Naive thymus-derived CD8-positive, alpha-beta T cell (primary cell): ENCODE measurements around the gene ARHGAP22. TPM values are rescaled to one million over a fixed set of nuclear protein-coding genes. Genes with fewer than 3 reads are reported as not detected.
A peak's percentile ranks its signal among the peaks of the same experiment; 100 is the strongest.
"Not testable (repeated sequence)": the region's sequence is repeated elsewhere in the genome, so short reads cannot be mapped to it uniquely, and the experiment has no call there.

Experiments
- ATAC-seq, 2 donors: fragments of 150-1000 bp; cut with Tn5 transposase in 1 of 2; sonication (Bioruptor Pico), chemical (Tn5 transposase) in 1 of 2; 1 replicate in 1 of 2; 2 replicates in 1 of 2; pipeline ENCODE4 v1.10.0; 2021; ENCODE audit warnings: mild to moderate bottlenecking in 2 of 2, moderate library complexity in 2 of 2
- POLR2A ChIA-PET: fragments of 350-600 bp; sonication (Branson Sonifier 250); formaldehyde crosslinking; loops from one replicate; lab custom pipeline; 2021; ENCODE audit warnings: antibody characterized with exemption; lab: Charles Lee
- DNase-seq, 10 donors: peaks; one replicate each; pipeline versions ENCODE4 v3.0.0 to v3.0.0-alpha.2; 2020 to 2022
- H3K27ac Mint-ChIP-seq, 10 donors: one replicate each; pipeline ENCODE4 v1.8.0; 2020 to 2022; ENCODE audit warnings: mild to moderate bottlenecking in 10 of 10, mixed read lengths in 10 of 10, moderate library complexity in 4 of 10, inconsistent platforms in 1 of 10
- H3K27me3 Mint-ChIP-seq, 5 donors: one replicate each; pipeline ENCODE4 v1.8.0; 2021 to 2022; ENCODE audit warnings: mixed read lengths in 5 of 5
- H3K36me3 Mint-ChIP-seq, 3 donors: one replicate each; pipeline ENCODE4 v1.8.0; 2020 to 2022; ENCODE audit warnings: mixed read lengths in 3 of 3, mild to moderate bottlenecking in 2 of 3, inconsistent platforms in 1 of 3
- H3K4me1 Mint-ChIP-seq, 4 donors: one replicate each; pipeline ENCODE4 v1.8.0; 2021 to 2022; ENCODE audit warnings: mixed read lengths in 4 of 4
- H3K4me3 Mint-ChIP-seq, 10 donors: one replicate each; pipeline ENCODE4 v1.8.0; 2020 to 2022; ENCODE audit warnings: mild to moderate bottlenecking in 10 of 10, mixed read lengths in 10 of 10, moderate library complexity in 6 of 10, inconsistent platforms in 1 of 10
- H3K9me3 Mint-ChIP-seq, 9 donors: one replicate each; pipeline ENCODE4 v1.8.0; 2020 to 2022; ENCODE audit warnings: mixed read lengths in 9 of 9, mild to moderate bottlenecking in 3 of 9, inconsistent platforms in 1 of 9, moderate library complexity in 1 of 9
- polyA plus RNA-seq, 3 donors: library from polyadenylated mRNA; unstranded; fragments of 300-500 nt; fragmentation: Illumina TruSeq; gene quantifications; one replicate each; pipeline ENCODE4 v1.2.3, GENCODE V29; 2021
- total RNA-seq, 8 experiments: library from RNA in 2 of 8; stranded (reverse) in 2 of 8; gene quantifications; one replicate each; pipeline ENCODE4 v1.2.3 and lab custom pipeline; 2021 to 2026

Gene ARHGAP22
- total and polyA plus RNA-seq, 5 experiments from 2014 or later = 0.88 TPM; not detected in 4

- H3K4me3 Mint-ChIP-seq = no peak overlapping the region
- no peaks in the 10 kb centered on the region for H3K4me1 Mint-ChIP-seq
- ATAC-seq (no peak), DNase-seq (no peak)
- no peaks in the 10 kb centered on the region for H3K9me3 Mint-ChIP-seq
- peaks cover 7 to 74% (median 25%) of the 10 kb centered on the region in 3 donors for H3K36me3 Mint-ChIP-seq
- H3K27ac Mint-ChIP-seq = peak overlapping the region in 1 of 10 donors; percentile 41
- H3K27me3 Mint-ChIP-seq = no peaks in the 10 kb centered on the region
- POLR2A ChIA-PET = no interaction called here
Observed at GRCh38 chr10:48428896-48429295, 176.0 kb downstream of the ARHGAP22 start.

- Mint-ChIP-seq H3K4me3 (no peak overlapping the region), H3K36me3 (peaks cover 7 to 66% (median 18%) of the 10 kb centered on the region in 3 donors), H3K27ac (peak overlapping the region in 1 of 10 donors; percentile 41), H3K9me3 (no peaks in the 10 kb centered on the region), H3K27me3 (no peaks in the 10 kb centered on the region), H3K4me1 (no peaks in the 10 kb centered on the region)
- POLR2A ChIA-PET = no interaction called here
- DNase-seq (no peak), ATAC-seq (no peak)
Observed at GRCh38 chr10:48423884-48424283, 181.0 kb downstream of the ARHGAP22 start.

DNA sequence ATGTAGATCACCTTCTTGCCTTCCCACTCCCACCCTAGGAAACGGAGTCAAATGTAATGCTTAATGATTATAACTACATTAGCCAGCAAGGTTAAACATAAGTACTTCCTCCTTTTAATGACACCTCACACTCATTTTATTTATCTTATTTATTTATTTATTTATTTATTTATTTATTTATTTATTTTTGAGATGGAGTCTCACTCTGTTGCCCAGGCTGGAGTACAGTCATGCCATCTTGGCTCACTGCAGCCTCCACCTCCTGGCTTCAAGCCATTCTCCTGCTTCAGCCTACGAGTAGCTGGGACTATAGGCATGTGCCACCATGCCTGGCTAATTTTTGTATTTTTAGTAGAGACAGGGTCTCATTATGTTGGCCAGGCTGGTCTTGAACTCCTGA, 183.0 kb downstream of the ARHGAP22 start:
- H3K27me3 Mint-ChIP-seq, H3K4me1 Mint-ChIP-seq, H3K4me3 Mint-ChIP-seq, ATAC-seq, DNase-seq, H3K9me3 Mint-ChIP-seq, H3K27ac Mint-ChIP-seq, POLR2A ChIA-PET: not testable (repeated sequence)
- H3K36me3 Mint-ChIP-seq = peaks cover 4 to 53% (median 12%) of the 10 kb centered on the region in 3 donors

DNA sequence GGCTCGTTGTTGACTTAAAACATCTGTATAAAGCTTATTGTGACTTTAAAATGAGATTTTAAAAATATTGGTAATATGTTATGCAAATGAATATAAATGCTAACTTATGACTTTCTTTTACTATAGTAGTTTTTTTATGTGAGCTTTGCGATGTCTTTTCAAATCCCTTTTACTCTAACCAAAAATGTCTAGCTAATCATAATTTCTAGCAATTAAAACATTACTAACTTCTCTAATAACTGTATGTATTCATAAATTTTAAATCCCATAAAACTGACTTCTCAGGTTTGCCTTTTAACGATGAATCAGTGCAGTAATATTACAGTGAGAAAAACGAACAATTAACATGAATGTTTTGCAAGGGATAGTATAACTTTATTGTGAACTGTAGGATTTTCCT, 185.2 kb downstream of the ARHGAP22 start:
- H3K36me3 Mint-ChIP-seq = peaks cover 4 to 54% (median 20%) of the 10 kb centered on the region in 3 donors
- peaks cover 0 to 4% (median 0%) of the 10 kb centered on the region in 4 donors for H3K4me1 Mint-ChIP-seq
- DNase-seq (no peak), ATAC-seq (no peak)
- no peaks in the 10 kb centered on the region for H3K27me3 Mint-ChIP-seq
- POLR2A ChIA-PET = no interaction called here
- no peaks in the 10 kb centered on the region for H3K9me3 Mint-ChIP-seq
- no peak overlapping the region for H3K4me3 Mint-ChIP-seq
- H3K27ac Mint-ChIP-seq = no peak overlapping the region

GRCh38 chr10:48418189-48418788, 186.6 kb downstream of the ARHGAP22 start:
- ATAC-seq (no peak), DNase-seq (no peak)
- Mint-ChIP-seq H3K9me3 (no peaks in the 10 kb centered on the region), H3K27ac (peak overlapping the region in 2 of 10 donors; percentile 41 to 47), H3K4me1 (peaks cover 0 to 4% (median 0%) of the 10 kb centered on the region in 4 donors), H3K4me3 (no peak overlapping the region), H3K36me3 (peaks cover 4 to 50% (median 20%) of the 10 kb centered on the region in 3 donors), H3K27me3 (no peaks in the 10 kb centered on the region)
- POLR2A ChIA-PET = no interaction called here

DNA sequence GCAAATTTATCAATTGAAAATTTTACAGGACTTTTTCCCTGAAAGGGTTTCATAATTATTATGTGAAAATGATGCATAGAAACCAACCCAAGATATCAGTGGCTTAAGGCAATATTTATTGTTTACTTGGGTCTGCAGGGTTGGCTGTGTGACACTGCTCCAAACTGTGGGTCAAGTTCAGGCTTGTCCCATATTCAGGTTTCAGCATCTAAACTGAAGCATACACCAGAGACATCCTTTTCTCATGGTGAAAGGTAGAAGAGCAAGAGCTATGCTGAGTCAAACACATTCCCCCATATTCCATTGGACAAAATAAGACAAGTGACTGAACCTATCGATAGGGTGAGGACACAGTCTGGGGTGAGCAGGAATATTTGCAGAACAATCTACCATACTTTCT, 187.5 kb downstream of the ARHGAP22 start:
- Mint-ChIP-seq H3K4me3 (no peak overlapping the region), H3K36me3 (peaks cover 12 to 45% (median 20%) of the 10 kb centered on the region in 3 donors), H3K9me3 (peaks cover 3 to 8% (median 5%) of the 10 kb centered on the region in 9 donors), H3K4me1 (peaks cover 0 to 4% (median 0%) of the 10 kb centered on the region in 4 donors), H3K27ac (peak overlapping the region in 1 of 10 donors; percentile 19), H3K27me3 (no peaks in the 10 kb centered on the region)
- no peak for DNase-seq
- no peak for ATAC-seq
- POLR2A ChIA-PET = no interaction called here

DNA sequence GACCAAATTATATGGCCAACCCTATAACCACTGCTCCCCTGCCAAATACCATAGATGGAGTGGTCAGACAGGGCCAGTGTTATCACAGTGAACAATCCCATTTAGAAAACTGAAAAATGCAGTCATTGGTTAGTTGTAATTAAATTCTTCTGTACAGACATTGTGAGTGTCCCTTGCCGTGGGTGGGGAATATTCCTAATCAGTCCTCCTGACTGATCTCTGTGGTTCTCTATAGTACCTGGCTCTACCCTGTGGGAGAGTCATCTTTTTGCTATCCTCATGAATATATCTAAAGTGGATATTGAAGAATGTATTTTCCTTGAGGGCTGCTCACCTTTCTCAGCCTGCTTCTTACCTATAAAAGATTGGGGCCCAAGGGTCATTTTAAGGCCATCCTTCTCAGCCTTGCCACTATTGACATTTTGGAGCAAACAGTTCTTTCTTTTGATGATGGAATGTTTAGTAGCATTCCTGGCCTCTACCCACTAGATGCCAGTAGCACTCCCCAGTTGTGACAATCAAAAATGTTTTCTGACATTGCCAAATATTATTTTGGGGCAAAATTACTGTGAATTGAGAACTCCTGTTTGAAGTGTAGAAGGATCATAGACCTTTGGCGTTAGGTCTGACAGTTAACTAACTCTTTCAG, 188.2 kb downstream of the ARHGAP22 start:
- Mint-ChIP-seq H3K36me3 (peaks cover 17 to 45% (median 20%) of the 10 kb centered on the region in 3 donors), H3K9me3 (peaks cover 7 to 14% (median 9%) of the 10 kb centered on the region in 9 donors)

GRCh38 chr10:48414778-48415177, 190.1 kb downstream of the ARHGAP22 start:
- Mint-ChIP-seq H3K4me3 (no peak overlapping the region), H3K36me3 (peaks cover 12 to 31% (median 17%) of the 10 kb centered on the region in 3 donors), H3K9me3 (peaks cover 7 to 18% (median 12%) of the 10 kb centered on the region in 9 donors), H3K27ac (no peak overlapping the region), H3K27me3 (no peaks in the 10 kb centered on the region), H3K4me1 (peaks cover 0 to 4% (median 0%) of the 10 kb centered on the region in 4 donors)
- no peak for DNase-seq
- POLR2A ChIA-PET = no interaction called here
- no peak for ATAC-seq

More for the DNA sequence above, 188.2 kb downstream of the ARHGAP22 start:
- POLR2A ChIA-PET = no interaction called here
- Mint-ChIP-seq H3K4me1 (peaks cover 0 to 4% (median 0%) of the 10 kb centered on the region in 4 donors), H3K27me3 (no peaks in the 10 kb centered on the region), H3K27ac (no peak overlapping the region), H3K4me3 (no peak overlapping the region)
- ATAC-seq = no peak
- no peak for DNase-seq

DNA sequence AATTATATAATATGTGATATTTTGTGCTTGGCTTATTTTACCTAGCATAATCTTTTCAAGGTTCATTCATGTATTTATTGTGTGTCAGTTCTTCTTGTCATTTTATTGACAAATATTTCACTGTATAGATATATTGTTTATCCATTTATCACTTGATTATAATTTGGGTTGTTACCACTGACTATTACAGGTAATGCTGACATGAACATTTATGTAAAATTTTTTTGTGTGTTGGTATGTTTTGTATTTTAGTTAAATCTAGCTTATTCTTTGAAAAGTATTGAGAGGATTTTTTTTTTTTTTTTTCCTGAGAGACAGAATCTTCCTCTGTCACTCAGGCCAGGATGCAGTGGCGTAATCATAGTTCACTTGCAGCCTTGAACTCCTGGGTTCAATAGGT, 190.7 kb downstream of the ARHGAP22 start:
- POLR2A ChIA-PET = interaction anchor here (0.7 kb wide), 1 partner anchor 33 kb away, joined by 7 read pairs; no protein-coding TSS in a partner anchor
- Mint-ChIP-seq H3K4me1 (peaks cover 0 to 4% (median 0%) of the 10 kb centered on the region in 4 donors), H3K36me3 (peaks cover 12 to 26% (median 17%) of the 10 kb centered on the region in 3 donors), H3K9me3 (peaks cover 7 to 18% (median 12%) of the 10 kb centered on the region in 9 donors), H3K27me3 (no peaks in the 10 kb centered on the region), H3K4me3 (no peak overlapping the region), H3K27ac (no peak overlapping the region)
- no peak for ATAC-seq
- DNase-seq = no peak

DNA sequence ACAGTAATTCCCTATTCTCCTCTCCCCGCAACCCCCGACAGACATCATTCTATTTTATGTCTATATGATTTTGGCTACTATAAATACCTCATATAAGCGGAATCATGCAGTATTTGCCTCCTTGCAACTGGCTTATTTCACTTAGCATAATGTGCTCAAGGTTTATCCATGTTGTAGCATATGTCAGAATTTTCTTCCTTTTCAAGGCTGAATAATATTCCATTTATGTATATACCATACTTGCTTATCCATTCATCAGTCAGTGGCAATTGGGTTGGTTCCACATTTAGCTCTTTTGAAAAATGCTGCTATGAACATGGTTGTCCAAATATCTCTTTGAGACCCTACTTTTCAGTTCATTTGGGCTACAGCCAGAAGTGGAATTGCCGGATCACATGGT, 191.9 kb downstream of the ARHGAP22 start:
- H3K4me1 Mint-ChIP-seq = peaks cover 0 to 4% (median 0%) of the 10 kb centered on the region in 4 donors
- H3K27me3 Mint-ChIP-seq = no peaks in the 10 kb centered on the region
- H3K4me3 Mint-ChIP-seq = no peak overlapping the region
- POLR2A ChIA-PET = no interaction called here
- no peak overlapping the region for H3K27ac Mint-ChIP-seq
- DNase-seq (no peak), ATAC-seq (no peak)
- H3K36me3 Mint-ChIP-seq = peaks cover 12 to 20% (median 17%) of the 10 kb centered on the region in 3 donors
- H3K9me3 Mint-ChIP-seq = peaks cover 7 to 18% (median 12%) of the 10 kb centered on the region in 9 donors

DNA sequence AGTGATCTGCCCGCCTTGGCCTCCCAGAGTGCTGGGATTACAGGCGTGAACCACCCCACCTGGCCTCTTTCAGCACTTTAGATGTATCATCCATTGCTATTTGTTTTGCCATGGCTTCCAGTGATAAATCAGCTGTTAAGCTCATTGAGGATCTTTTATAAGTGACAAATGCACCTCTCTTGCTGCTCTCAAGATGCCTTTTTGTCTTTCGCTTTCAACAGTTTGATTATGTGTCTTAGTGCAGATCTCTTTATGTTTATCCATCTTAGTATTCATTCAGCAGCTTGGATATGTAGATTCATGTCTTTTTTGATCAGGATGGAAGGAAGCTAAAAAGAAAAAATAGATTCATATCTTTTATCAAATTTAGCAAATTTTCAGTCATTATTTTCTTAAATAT, 192.8 kb downstream of the ARHGAP22 start:
- no peak for DNase-seq
- Mint-ChIP-seq H3K4me1 (peaks cover 0 to 4% (median 0%) of the 10 kb centered on the region in 4 donors), H3K27ac (no peak overlapping the region), H3K36me3 (peaks cover 12 to 20% (median 17%) of the 10 kb centered on the region in 3 donors), H3K4me3 (no peak overlapping the region), H3K27me3 (no peaks in the 10 kb centered on the region), H3K9me3 (peaks cover 7 to 18% (median 12%) of the 10 kb centered on the region in 9 donors)
- POLR2A ChIA-PET = no interaction called here
- ATAC-seq = no peak

DNA sequence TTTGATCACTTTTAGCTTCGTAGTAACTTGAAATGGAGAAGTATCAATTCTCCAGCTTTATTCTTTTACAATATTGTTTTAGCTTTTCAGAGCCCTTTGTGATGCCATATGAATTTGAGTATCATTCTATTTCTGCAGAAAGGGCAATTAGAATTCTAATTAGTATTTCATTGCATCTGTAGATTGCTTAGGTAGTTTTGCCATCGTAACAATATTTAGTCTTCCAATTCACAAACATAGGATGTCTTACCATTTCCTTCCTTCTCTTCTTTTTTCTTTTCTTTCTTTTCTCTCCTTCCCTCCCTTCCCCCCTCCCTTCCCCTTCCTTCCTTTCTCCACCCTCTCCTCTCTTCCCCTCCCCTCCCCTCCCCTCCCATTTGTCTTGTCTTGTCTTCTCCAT, 193.4 kb downstream of the ARHGAP22 start:
- Mint-ChIP-seq H3K36me3 (peaks cover 10 to 20% (median 17%) of the 10 kb centered on the region in 3 donors), H3K27ac (no peak overlapping the region), H3K4me1 (peaks cover 0 to 4% (median 0%) of the 10 kb centered on the region in 4 donors), H3K4me3 (no peak overlapping the region), H3K27me3 (no peaks in the 10 kb centered on the region), H3K9me3 (peaks cover 7 to 18% (median 12%) of the 10 kb centered on the region in 9 donors)
- DNase-seq (no peak), ATAC-seq (no peak)
- POLR2A ChIA-PET = no interaction called here

DNA sequence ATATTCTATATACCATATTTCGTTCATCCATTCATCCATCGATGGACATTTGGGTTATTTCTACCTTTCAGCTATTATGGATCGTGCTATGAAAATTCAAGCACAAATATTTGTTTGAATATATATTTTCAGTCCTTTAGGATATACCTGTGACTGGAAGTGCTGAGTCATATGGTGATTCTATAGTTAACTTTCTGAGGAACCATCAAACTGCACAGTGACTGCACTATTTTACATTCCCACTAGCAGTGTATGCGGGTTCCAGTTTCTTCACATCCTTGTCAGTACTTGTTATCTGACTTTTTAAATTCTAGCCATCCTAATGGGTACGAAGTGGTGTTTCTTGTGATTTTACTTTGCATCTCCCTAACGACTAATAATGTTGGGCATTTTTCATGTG, 194.4 kb downstream of the ARHGAP22 start:
- peaks cover 7 to 18% (median 12%) of the 10 kb centered on the region in 9 donors for H3K9me3 Mint-ChIP-seq
- H3K27ac Mint-ChIP-seq = no peak overlapping the region
- POLR2A ChIA-PET = no interaction called here
- ATAC-seq (no peak), DNase-seq (no peak)
- no peak overlapping the region for H3K4me3 Mint-ChIP-seq
- peaks cover 0 to 7% (median 2%) of the 10 kb centered on the region in 4 donors for H3K4me1 Mint-ChIP-seq
- no peaks in the 10 kb centered on the region for H3K27me3 Mint-ChIP-seq
- peaks cover 11 to 18% (median 17%) of the 10 kb centered on the region in 3 donors for H3K36me3 Mint-ChIP-seq
